NCI-H1105 treated with DMSO at 0.1 percent for 48 hours (cell line): ENCODE data around the gene MUC6.
A peak's percentile ranks its signal among the peaks of the same experiment; 100 is the strongest.
"Not testable (repeated sequence)": the region's sequence is repeated elsewhere in the genome, so short reads cannot be mapped to it uniquely, and the experiment has no call there.

Experiments
- DNase-seq: peaks from one replicate; lab custom pipeline; 2025; lab: John Stamatoyannopoulos, UW

Gene MUC6

GRCh38 chr11:1024597-1025409 is 11.7 kb downstream of the MUC6 start:
- DNase-seq: no peak

- DNase-seq: no peak
These were observed 12.5 kb downstream of the MUC6 start for GRCh38 chr11:1023811-1024596.

- DNase-seq: no peak
These were observed 13.4 kb downstream of the MUC6 start for GRCh38 chr11:1022908-1023810.

- no peak for DNase-seq
These were observed 14.1 kb downstream of the MUC6 start for GRCh38 chr11:1022411-1022810.

- DNase-seq: no peak
These were observed 16.2 kb downstream of the MUC6 start for GRCh38 chr11:1020211-1020905.

- DNase-seq: no peak
These were observed 17.1 kb downstream of the MUC6 start for GRCh38 chr11:1019321-1019910.

- no peak for DNase-seq
These were observed 18.4 kb downstream of the MUC6 start for GRCh38 chr11:1018091-1018490.

- no peak for DNase-seq
These were observed 19.1 kb downstream of the MUC6 start for GRCh38 chr11:1017269-1018005.

GRCh38 chr11:1016610-1017126 is 19.9 kb downstream of the MUC6 start:
- not testable (repeated sequence) for DNase-seq

GRCh38 chr11:1015826-1016545 is 20.5 kb downstream of the MUC6 start:
- no peak for DNase-seq

GRCh38 chr11:1015064-1015463 is 21.5 kb downstream of the MUC6 start:
- no peak for DNase-seq

- DNase-seq: no peak
These were observed 22.2 kb downstream of the MUC6 start for GRCh38 chr11:1014276-1014675.

- DNase-seq: no peak
These were observed 22.9 kb downstream of the MUC6 start for GRCh38 chr11:1013631-1013935.

GRCh38 chr11:1012740-1013630 is 23.5 kb downstream of the MUC6 start:
- peak; percentile 58 for DNase-seq

GRCh38 chr11:1012291-1012690 is 24.2 kb downstream of the MUC6 start:
- no peak for DNase-seq

GRCh38 chr11:1011320-1011698 is 25.2 kb downstream of the MUC6 start:
- DNase-seq: no peak

GRCh38 chr11:1010551-1011319 is 25.8 kb downstream of the MUC6 start:
- no peak for DNase-seq

- no peak for DNase-seq
These were observed 26.5 kb downstream of the MUC6 start for GRCh38 chr11:1009991-1010390.
